Fibroblast of villous mesenchyme (primary cell): Measurements from ENCODE around the gene COL20A1. TPM values are rescaled to one million over a fixed set of nuclear protein-coding genes. Genes with fewer than 3 reads are reported as not detected.
"Not testable (repeated sequence)": the region's sequence is repeated elsewhere in the genome, so short reads cannot be mapped to it uniquely, and the experiment has no call there.

Experiments used
- DNase-seq: peaks from one replicate; pipeline ENCODE4 v3.0.0-alpha.2; 2010; ENCODE audit warnings: low read depth
- H3K4me3 ChIP-seq: 2 replicates; pipeline ENCODE4 v1.5.1; 2011; ENCODE audit warnings: low read depth, mild to moderate bottlenecking, low read length
- total RNA-seq: library from RNA; depleted of rRNA; stranded (reverse); fragments of >200 nt; gene quantifications from 2 replicates; pipeline ENCODE4 v1.2.3, GENCODE V29; 2012
- TF ChIP-seq, protein P1 (sequence below): IDR thresholded peaks from 2 replicates; pipeline ENCODE4 v1.5.1; 2012; ENCODE audit warnings: low read depth, mild to moderate bottlenecking, low read length; ENCODE audit not compliant: insufficient read depth

COL20A1 gene
- total RNA-seq, 1 donor = under 0.01 TPM

DNA sequence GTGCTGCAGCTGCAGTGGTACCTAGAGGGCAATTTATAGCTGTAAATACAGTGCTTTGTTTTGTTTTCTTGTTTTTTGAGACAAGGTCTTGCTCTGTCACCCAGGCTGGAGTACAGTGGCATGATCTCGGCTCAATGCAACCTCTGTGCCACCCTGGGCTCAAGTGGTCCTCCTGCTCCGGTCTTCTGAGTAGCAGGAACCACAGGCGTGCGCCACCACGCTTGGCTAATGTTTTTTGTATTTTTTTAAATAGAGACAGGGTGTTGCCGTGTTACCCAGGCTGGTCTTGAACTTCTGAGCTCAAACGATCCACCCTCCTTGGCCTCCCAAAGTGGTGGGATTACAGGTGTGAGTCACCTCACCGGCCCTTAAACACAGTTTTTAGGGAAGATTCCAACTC is 41.4 kb downstream of the COL20A1 start:
- DNase-seq = no peak
- TF ChIP-seq, protein P1, sequence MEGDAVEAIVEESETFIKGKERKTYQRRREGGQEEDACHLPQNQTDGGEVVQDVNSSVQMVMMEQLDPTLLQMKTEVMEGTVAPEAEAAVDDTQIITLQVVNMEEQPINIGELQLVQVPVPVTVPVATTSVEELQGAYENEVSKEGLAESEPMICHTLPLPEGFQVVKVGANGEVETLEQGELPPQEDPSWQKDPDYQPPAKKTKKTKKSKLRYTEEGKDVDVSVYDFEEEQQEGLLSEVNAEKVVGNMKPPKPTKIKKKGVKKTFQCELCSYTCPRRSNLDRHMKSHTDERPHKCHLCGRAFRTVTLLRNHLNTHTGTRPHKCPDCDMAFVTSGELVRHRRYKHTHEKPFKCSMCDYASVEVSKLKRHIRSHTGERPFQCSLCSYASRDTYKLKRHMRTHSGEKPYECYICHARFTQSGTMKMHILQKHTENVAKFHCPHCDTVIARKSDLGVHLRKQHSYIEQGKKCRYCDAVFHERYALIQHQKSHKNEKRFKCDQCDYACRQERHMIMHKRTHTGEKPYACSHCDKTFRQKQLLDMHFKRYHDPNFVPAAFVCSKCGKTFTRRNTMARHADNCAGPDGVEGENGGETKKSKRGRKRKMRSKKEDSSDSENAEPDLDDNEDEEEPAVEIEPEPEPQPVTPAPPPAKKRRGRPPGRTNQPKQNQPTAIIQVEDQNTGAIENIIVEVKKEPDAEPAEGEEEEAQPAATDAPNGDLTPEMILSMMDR = no peak
- H3K4me3 ChIP-seq = no peak overlapping the region

DNA sequence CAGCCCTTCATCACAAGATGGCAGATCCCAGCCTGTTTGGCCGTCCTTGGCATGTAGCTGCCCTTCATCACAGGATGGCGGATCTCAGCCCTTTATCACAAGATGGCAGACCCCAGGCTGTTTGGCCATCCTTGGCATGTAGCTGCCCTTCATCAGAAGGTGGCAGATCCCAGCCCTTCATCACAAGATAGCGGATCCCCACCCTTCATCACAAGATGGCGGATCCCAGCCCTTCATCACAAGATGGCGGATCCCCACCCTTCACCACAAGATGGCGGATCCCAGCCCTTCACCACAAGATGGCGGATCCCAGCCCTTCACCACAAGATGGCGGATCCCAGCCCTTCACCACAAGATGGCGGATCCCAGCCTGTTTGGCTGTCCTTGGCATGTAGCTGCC is 42.1 kb downstream of the COL20A1 start:
- H3K4me3 ChIP-seq, DNase-seq: not testable (repeated sequence)

DNA sequence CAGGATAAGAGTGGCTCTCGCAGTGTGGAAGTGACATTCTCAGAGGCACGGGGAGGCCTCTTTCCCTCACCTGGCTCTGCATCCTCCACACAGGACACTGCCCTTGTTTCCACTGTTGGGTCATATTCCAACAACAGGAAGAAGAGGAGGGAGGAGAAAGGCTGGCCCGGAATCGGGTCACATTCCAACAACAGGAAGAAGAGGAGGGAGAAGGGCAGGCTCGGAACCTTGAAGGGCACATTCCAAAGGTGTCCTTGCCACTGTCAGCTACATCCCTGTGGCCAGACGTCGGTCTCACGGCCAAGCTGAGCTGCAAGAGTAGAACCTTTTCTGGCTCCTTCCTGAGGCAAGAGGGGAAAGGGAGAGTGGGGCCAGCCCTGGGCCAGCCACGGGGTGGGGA is 42.7 kb downstream of the COL20A1 start:
- no peak for DNase-seq
- TF ChIP-seq, protein P1 = no peak
- H3K4me3 ChIP-seq = no peak overlapping the region

DNA sequence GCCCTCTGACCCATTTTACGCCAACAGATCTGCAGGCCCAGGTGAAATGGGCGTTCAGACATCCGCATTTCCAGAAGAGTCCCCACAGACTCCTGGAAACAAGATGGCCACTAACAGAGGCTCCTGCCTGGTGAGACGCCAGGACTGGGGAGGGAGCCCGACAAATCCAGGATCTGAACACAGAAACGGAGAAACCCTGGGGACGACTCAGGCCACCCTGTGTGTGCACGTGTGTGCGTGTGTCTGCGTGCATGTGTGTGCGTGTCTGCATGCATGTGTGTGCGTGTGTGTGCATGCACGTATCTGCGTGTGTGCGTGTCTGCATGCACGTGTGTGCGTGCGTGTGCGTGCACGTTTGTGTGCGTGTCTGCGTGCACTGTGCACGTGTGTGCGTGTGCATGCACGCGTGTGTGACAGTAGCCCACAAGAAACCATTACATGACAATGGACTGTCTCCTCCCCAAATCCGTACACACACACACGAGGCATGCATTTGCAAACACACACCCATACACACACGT is 43.3 kb downstream of the COL20A1 start:
- DNase-seq = no peak
- H3K4me3 ChIP-seq = no peak overlapping the region
- TF ChIP-seq, protein P1 = no peak

DNA sequence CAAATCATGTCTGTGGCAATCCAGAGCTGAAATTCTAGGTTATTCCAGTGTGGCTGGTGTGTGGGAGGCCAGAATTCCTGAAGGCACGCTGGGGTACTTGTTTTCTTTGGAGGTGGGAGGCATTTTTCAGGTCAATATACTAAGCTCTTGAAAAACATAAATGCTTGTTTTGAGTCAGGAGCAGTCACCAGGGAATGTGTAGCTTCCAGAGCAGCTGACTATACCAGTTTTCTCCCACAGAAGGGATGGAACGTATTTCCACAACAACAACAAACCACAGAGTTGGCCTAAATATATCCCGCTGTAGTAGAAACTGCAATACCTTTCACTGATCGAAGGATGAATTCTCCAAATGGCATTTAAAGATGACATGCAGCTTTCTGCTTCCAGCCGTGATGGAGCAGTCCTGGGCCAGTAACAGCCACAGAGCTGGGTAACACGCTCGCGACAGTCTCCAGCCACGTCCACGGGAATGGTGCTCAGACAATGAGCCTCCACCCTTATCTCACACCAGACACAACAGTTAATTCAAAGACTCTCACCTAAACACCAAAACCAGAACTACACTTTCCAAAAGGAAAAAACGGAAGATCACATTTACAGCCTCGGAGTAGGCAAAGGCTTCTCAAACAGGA is 44.9 kb downstream of the COL20A1 start:
- TF ChIP-seq, protein P1 = no peak
- DNase-seq = peak; percentile 45
- no peak overlapping the region for H3K4me3 ChIP-seq

DNA sequence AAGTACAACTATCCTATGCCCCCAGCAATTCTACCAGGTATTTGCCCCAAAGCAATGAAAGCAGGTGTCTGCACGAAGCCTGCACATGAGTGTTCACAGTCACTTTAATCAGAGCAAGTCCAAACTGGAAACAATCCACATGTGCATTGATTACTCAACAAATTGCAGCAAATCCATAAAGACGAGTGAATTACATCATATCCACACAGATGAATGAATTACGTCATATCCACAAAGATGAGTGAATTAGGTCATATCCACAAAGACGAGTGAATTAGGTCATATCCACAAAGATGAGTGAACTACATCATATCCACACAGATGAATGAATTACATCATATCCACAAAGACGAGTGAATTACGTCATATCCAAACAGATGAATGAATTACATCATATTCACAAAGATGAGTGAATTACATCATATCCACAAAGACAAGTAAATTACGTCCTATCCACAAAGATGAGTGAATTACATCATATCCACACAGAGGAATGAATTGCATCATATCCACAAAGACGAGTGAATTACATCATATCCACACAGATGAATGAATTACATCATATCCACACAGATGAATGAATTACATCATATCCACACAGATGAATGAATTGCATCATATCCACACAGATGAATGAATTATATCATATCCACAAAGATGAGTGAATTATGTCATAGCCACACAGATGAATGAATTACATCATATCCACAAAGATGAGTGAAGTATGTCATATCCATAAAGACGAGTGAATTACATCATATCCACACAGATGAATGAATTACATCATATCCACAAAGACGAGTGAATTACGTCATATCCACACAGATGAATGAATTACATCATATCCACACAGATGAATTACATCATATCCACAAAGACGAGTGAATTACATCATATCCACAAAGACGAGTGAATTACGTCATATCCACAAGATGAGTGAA is 46.4 kb downstream of the COL20A1 start:
- not testable (repeated sequence) for H3K4me3 ChIP-seq
- DNase-seq = peak; percentile 5

DNA sequence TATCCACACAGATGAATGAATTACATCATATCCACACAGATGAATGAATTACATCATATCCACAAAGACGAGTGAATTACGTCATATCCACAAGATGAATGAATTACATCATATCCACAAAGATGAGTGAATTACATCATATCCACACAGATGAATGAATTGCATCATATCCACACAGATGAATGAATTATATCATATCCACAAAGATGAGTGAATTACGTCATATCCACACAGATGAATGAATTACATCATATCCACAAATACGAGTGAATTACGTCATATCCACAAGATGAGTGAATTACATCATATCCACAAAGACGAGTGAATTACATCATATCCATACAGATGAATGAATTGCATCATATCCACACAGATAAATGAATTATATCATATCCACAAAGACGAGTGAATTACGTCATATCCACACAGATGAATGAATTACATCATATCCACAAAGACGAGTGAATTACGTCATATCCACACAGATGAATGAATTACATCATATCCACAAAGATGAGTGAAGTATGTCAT is 47.2 kb downstream of the COL20A1 start:
- H3K4me3 ChIP-seq, DNase-seq: not testable (repeated sequence)
